HuH-7 (cell line): ENCODE results near the gene RPUSD1.
"Not testable (repeated sequence)": the region's sequence is repeated elsewhere in the genome, so short reads cannot be mapped to it uniquely, and the experiment has no call there.

Experiments
- DNase-seq: peaks from one replicate; pipeline ENCODE4 v3.0.0; 2011; ENCODE audit warnings: low spot score

RPUSD1 gene

GRCh38 chr16:787978-788398 lies at the start of gene RPUSD1:
TSS of gene RPUSD1 (minus strand) at chr16:788381. CDS start at chr16:787737, 644 bp downstream.
- DNase-seq = no peak

- not testable (repeated sequence) for DNase-seq
These were observed 48.6 kb upstream of the RPUSD1 start for GRCh38 chr16:836822-837221.

GRCh38 chr16:836221-836620 lies 48.0 kb upstream of the RPUSD1 start:
- DNase-seq = no peak

- DNase-seq = no peak
These were observed 47.2 kb upstream of the RPUSD1 start for GRCh38 chr16:835373-835772.

GRCh38 chr16:833411-833810 lies 45.2 kb upstream of the RPUSD1 start:
- DNase-seq = no peak

DNA sequence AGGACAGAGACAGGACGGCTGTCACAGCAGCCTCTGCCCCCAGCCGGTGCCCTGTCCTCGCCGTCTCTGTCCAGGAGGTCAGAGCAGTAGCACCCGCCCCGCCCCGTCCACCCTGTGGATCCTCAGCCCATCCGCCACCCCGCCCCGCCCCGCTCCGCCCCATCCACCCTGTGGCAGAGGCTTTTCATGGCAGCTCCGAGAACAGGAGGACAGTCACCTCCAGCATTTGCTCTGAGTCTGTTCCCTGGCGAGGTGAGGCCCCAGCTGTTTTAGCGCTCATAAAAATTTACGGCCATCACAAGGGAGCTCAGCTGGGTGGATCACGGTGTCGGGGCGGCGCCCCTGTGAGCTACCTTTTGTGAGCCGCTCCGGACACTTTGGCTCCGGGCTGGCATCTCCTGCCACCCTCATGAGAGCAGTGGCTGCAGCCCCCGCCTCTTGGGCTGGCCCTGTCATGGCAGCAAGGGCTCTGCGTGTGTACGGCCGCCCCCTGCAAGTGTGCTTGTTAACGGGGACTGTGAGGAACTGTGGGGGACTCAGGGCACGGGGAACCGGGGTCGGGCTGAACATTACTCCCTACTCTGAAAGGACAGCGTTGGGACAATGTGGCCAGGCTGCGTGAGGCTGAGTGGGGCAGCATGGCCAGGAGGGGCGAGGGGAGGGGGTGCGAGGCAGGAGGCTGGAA lies 44.6 kb upstream of the RPUSD1 start:
- no peak for DNase-seq

DNA sequence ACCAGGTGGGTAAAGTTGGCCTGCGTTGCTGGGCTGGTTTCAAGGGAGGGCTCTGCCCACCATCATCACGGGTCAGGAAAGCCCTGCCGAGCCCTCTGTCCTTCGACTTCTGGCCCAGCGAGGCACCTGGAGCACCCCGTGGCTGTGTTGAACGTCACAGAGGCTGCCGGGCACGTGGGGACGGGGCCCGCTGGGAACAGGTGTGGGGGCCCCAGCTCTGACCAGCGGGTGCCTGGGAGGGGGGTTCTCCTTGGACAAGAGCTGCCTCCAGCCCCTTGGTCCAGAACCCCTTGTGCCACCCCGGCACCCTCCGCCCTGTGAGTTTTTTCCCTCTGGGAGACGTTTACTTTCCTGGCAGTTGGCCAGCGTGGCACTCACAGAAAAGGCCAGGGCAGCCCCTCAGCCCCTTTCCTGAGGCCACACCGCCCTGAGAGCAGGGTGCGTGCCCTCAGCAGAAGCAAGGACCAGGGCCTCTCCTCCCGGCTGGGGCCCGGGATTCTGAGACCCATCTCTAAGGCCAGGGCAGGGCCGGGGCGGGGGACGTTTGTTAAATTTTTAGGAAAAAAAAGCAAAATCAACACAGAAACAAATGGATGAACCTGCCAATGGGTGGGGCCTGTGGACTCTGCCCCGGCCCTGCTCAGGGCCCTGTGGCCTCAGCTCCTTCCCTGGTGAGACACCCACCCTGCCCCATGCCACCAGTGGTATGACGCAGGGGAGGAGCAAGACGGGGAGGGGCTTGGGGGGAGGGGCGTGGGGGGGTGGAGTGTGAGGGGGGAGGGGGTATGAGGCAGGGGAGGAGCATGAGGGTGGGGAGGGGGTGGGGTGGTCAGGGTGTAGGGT lies 43.6 kb upstream of the RPUSD1 start:
- DNase-seq = no peak

GRCh38 chr16:830871-831570 lies 42.8 kb upstream of the RPUSD1 start:
- DNase-seq = no peak

- DNase-seq = no peak
These were observed 42.1 kb upstream of the RPUSD1 start for GRCh38 chr16:830107-830870.

DNA sequence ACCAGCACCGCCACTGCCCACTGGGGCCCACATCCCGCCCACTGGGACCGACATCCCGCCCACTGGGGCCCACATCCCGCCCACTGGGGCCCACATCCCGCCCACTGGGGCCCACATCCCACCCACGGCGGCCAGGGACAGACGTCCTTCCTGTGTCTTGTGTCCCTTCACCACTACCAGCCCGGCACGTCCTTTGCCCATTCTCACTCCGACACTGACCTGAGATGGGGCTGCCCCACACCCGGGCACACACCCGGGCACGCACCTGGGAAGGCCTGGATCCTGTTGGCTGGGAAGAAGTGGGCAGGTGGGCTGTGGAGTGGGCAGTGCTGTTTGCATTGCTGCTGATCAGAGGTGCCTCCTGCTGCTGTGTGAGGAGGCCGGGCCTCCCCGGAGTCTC lies 40.7 kb upstream of the RPUSD1 start:
- DNase-seq = no peak

GRCh38 chr16:827513-827912 lies 39.3 kb upstream of the RPUSD1 start:
- DNase-seq = no peak

GRCh38 chr16:825341-826061 lies 37.3 kb upstream of the RPUSD1 start:
- no peak for DNase-seq

DNA sequence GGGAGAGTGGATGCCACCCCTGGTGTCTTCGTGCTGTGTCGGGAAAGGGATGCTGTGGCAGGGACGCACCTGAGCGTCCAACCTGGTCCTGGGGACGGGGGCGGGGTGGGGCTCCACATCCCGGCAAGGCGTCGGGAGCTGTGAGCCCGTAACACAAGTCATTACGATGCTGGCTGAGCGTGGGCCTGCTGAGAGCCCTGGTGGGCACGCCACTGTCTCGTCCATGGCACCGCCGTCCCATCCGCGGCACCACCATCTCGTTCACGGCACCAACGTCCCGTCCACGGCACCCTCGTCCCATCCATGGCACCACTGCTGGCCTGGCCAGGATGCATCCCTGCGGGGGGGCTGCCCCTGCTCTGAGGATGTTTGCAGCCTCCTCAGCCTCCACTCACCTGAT lies 36.4 kb upstream of the RPUSD1 start:
- DNase-seq = no peak

DNA sequence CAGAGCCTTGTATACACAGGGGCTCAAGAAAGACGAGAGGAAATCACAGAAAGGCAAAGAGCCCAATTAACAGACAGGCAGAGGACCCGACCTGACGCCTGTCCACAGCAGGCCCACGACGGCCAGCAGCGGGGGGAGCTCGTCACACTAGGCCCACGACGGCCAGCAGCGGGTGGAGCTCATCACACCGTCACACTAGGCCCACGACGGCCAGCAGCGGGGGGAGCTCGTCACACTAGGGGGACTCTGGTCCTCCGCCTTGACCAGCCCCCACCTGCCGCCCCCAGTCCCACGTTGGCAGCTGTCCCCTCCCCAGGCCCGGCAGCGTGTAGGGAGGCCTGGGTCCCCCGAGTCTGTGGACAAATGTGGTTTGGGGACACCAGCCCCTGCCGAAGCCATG lies 36.0 kb upstream of the RPUSD1 start:
- DNase-seq = no peak

DNA sequence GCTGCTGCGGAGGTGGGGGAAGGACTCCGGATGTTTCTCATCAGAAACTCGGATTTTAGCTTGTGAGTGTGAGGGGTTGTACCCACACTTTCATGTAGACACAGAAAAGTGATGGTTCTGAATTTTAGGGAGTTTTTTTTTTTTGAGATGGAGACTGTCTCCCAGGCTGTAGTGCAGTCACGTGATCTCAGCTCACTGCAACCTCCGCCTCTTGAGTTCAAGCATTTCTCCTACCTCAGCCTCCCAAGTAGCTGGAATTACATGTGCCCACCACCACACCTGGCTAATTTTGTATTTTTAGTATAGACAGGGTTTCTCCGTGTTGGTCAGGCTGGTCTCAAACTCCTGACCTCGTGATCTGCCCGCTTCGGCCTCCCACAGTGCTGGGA lies 34.7 kb upstream of the RPUSD1 start:
- DNase-seq = no peak

DNA sequence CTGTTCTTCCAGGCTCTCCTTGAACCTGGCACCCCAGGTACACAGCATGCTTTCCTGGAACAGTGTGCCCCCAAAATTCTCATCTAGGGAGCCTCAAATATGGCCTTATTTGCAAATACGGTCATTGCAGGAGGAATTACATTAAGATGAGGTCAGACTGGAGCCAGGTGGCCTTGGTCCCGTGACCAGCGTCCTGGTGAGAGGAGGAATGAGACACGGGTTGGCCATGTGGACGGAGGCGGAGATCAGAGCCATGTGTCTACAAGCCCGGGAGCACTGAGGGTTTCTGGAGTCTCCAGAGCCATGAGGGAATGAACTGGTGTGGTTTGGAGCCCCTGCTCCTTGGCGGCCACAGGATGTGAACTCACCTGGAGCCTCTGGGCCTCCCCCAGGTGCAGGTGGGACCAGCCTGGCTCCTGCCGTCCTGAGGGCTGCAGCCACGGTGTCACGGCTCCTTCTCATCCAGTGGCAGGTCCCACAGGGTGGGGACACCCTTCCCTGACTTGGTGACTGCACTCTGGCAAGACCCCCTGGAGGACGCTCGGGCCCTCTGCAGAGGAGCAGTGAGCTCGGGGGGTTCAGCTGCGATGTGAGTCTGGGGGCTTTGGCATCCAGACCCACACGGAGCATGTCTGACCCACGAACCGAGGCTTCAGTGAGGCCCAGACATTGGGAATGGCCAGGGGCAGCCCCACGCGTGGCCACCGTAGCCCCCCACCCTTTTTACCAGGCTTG lies 34.2 kb upstream of the RPUSD1 start:
- no peak for DNase-seq

DNA sequence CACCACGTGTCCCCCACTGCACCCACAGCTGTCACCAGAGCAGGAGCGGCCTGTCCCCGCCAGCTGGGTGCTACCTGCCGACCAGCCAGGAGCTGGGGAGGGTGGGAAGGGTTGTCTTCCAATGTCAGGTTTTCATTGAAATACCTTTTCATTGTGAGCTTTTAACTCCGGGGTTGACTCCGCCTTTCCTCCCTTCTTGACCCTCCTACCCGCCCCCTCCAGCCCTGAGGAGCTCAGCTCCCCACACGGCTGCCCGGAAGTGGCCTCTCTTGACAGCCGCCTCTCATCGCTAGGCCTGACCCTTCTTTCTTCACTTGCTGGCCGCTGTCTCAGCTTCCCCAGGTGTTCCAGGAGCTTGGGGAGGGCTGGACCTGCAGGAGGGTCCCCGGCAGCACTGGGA lies 33.6 kb upstream of the RPUSD1 start:
- no peak for DNase-seq

GRCh38 chr16:820748-821147 lies 32.6 kb upstream of the RPUSD1 start:
- no peak for DNase-seq

DNA sequence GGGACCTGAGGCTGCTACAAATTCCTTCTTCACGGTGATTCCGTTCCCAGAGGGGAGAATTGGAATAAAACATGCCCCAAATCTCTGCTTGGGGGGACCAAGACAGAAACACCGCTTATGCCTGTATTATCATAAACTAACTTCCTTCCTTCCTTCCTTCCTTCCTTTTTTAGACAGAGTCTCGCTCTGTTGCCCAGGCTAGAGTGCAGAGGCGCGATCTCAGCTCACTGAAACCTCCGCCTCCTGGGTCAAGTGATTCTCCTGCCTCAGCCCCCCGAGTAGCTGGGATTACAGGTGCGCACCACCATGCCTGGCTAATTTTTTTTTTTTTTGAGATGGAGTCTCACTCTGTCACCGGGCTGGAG lies 31.8 kb upstream of the RPUSD1 start:
- not testable (repeated sequence) for DNase-seq

GRCh38 chr16:819336-820043 lies 31.3 kb upstream of the RPUSD1 start:
- no peak for DNase-seq
